Lower lobe of right lung (tissue), 2 donors: ENCODE results near the gene TELO2. TPM values are rescaled to one million over a fixed set of nuclear protein-coding genes. Genes with fewer than 3 reads are reported as not detected.

Experiments
- ATAC-seq, 2 donors: fragments of 200-7000 bp; cut with Tn5 transposase; one replicate each; pipeline ENCODE4 v1.9.1; 2020 to 2022; ENCODE audit warnings: mild to moderate bottlenecking in 2 of 2, moderate library complexity in 2 of 2
- DNase-seq: peaks from one replicate; pipeline ENCODE4 v3.0.0-alpha.2; 2020
- H3K27ac ChIP-seq: fragments of 200-600 bp; one replicate; pipeline ENCODE4 v1.8.0; 2022
- H3K27me3 ChIP-seq: fragments of 200-600 bp; one replicate; pipeline ENCODE4 v1.8.0; 2022; ENCODE audit warnings: low read depth
- H3K36me3 ChIP-seq: fragments of 200-600 bp; one replicate; pipeline ENCODE4 v1.8.0; 2022; ENCODE audit warnings: mild to moderate bottlenecking
- H3K4me1 ChIP-seq: fragments of 200-600 bp; one replicate; pipeline ENCODE4 v1.8.0; 2022
- H3K4me3 ChIP-seq: fragments of 200-600 bp; one replicate; pipeline ENCODE4 v1.8.0; 2022; ENCODE audit warnings: mild to moderate bottlenecking
- H3K9me3 ChIP-seq: fragments of 200-600 bp; one replicate; pipeline ENCODE4 v1.8.0; 2022
- intact Hi-C: fragments of 100-400 bp; cut with DNase I; formaldehyde crosslinking; loops from one replicate; pipeline ENCODE4 v1.11.0; 2022
- total RNA-seq: library from RNA; stranded (reverse); fragmentation: NEBNext Ultra II Directional; extraction: Animal tissue kit (Norgen Biotek cat#: 25700); gene quantifications from one replicate; pipeline ENCODE4 v1.2.1, GENCODE V29; 2021
- TF ChIP-seq, protein P1 (sequence below): fragments of 200-600 bp; IDR thresholded peaks from one replicate; pipeline ENCODE4 v1.8.0; 2022; ENCODE audit warnings: antibody characterized with exemption, mild to moderate bottlenecking
- donor health status: DM: no; HTN: yes; CAD: no; lungs with severe emphysema.

The TELO2 gene
- total RNA-seq, 1 donor from 2014 or later: 27.5 TPM

DNA sequence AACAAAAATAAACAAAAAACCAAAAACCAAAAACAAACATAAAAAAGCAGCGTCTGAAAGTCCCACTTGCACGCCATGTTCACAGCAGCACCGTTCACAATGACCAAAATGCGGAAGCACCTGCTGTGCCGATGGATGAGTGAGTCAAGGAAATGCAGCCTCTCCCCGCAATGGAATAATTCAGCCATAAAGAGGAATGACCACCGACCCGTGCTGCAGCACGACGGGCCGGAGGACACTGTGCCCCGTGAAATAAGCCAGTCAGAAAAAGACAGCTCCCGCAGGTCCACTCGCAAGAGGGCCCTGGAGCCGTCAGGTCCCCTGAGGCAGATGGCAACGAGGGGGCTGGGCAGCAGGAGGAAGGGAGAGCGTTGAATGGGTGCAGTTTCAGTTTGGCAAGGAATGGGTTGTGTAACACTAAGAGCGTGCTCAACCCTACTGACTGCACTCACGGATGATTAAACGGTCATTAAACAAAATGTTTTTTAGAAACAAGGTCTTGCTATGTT, 23.4 kb upstream of the TELO2 start:
- ATAC-seq: peak; percentile 43 to 59
- Histone ChIP-seq H3K4me3 (peak overlapping the region; percentile 17), H3K9me3 (no peaks in the 10 kb centered on the region), H3K4me1 (peaks cover 36% of the 10 kb centered on the region), H3K36me3 (no peaks in the 10 kb centered on the region), H3K27me3 (no peaks in the 10 kb centered on the region), H3K27ac (peak overlapping the region; percentile 73)
- intact Hi-C loops: no loop called here
- TF ChIP-seq, protein P1, sequence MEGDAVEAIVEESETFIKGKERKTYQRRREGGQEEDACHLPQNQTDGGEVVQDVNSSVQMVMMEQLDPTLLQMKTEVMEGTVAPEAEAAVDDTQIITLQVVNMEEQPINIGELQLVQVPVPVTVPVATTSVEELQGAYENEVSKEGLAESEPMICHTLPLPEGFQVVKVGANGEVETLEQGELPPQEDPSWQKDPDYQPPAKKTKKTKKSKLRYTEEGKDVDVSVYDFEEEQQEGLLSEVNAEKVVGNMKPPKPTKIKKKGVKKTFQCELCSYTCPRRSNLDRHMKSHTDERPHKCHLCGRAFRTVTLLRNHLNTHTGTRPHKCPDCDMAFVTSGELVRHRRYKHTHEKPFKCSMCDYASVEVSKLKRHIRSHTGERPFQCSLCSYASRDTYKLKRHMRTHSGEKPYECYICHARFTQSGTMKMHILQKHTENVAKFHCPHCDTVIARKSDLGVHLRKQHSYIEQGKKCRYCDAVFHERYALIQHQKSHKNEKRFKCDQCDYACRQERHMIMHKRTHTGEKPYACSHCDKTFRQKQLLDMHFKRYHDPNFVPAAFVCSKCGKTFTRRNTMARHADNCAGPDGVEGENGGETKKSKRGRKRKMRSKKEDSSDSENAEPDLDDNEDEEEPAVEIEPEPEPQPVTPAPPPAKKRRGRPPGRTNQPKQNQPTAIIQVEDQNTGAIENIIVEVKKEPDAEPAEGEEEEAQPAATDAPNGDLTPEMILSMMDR: no peak
- DNase-seq: peak; percentile 58

DNA sequence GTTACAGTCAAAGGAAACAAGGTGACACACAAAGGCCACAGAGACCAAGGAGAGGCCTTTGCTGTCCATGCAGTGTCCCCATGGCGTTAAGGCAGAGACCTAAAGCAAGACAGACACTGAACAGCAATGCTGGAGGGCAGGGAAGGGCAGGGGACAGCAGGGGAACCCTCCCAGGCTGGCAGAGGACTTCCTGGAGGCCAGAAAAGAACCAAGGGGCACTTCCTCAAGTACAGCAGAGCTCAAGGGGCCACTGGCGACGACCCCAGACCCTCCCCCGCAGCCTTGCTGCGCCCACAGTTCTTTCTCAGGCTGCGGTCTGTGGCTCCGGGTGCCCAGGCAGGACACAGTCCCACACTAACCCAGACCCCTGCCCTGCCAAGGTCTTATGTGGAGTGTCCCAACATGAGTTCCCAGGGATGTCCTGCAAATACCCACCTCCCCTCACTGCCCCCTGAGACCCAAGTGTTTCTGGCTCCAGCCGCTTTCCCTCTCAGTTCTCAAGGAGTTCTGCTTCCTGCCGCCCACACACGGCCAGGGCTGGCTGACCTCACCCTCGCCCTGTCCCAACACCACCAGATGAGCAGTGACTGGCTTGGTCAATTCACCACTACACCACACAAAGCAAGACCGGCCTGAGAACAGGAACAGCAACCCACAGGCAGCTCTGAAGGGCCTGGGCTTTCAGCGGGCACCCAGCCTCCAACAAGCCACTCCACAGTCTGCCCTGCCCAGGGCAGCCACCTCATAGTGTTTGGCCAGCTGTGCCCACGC, 22.5 kb upstream of the TELO2 start:
- H3K9me3 ChIP-seq: no peaks in the 10 kb centered on the region
- H3K4me3 ChIP-seq: peak overlapping the region; percentile 7
- peaks cover 38% of the 10 kb centered on the region for H3K4me1 ChIP-seq

DNA sequence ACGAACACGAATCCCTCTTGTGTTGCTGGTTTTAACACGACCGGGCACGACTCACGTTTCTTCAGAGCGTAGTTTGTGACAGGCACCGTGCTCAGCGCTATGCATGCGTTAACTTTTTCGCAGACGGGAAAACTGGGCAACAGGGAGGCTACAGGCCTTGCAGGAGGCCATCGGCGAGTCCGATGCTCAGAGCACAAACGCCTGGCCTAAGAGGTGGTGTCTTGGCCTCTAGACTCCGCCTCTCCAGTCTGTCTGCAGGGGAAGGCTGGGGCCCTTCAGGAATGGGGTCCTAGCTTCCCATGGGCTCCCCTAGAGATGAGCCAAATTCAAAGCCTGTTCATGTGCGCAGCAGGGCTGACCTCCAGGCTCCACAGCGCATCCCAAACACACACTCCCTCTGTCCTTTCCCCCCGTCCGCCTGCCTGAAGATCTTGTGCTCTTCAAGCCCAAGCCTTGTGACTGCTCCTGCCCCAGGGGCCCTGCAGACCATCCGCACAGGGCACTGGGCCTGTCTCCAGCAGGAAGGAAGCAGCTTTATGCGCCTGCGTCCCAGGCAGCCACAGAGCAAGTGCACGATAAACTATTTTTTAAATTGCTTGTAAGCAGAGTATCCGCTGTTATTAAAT, 21.5 kb upstream of the TELO2 start:
- ATAC-seq (no peak), DNase-seq (peak; percentile 42)
- Histone ChIP-seq H3K4me3 (no peak overlapping the region), H3K4me1 (peaks cover 42% of the 10 kb centered on the region), H3K9me3 (no peaks in the 10 kb centered on the region), H3K36me3 (no peaks in the 10 kb centered on the region), H3K27ac (peak overlapping the region; percentile 73), H3K27me3 (no peaks in the 10 kb centered on the region)
- TF ChIP-seq, protein P1: no peak
- intact Hi-C loops: no loop called here

More for the DNA sequence above, 22.5 kb upstream of the TELO2 start:
- DNase-seq (peak; percentile 88), ATAC-seq (peak; percentile 47 to 83)
- Histone ChIP-seq H3K27ac (peak overlapping the region; percentile 73), H3K27me3 (no peaks in the 10 kb centered on the region), H3K36me3 (no peaks in the 10 kb centered on the region)
- intact Hi-C loops: no loop called here
- TF ChIP-seq, protein P1: no peak

DNA sequence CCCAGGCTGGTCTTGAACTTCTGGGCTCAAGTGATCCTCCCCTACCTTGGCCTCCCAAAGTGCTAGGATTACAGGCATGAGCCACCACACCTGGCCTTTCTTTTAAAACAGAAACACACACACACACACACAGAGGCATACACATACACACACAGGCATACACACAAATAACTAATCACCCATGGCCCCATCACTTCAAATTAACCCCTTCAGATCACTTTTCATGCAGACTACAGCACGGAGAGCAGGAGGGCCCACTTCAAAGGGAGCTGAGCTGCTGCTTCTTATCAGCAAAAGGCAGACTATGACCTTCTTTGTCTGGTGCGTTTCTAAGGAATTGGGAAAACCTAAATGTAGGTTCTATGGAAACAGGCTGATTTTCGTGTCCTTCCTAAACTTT, 20.2 kb upstream of the TELO2 start:
- Histone ChIP-seq H3K27me3 (no peaks in the 10 kb centered on the region), H3K27ac (no peak overlapping the region), H3K4me3 (no peak overlapping the region), H3K9me3 (no peaks in the 10 kb centered on the region), H3K4me1 (peaks cover 42% of the 10 kb centered on the region), H3K36me3 (no peaks in the 10 kb centered on the region)
- TF ChIP-seq, protein P1: no peak
- ATAC-seq (no peak), DNase-seq (no peak)
- intact Hi-C loops: no loop called here

DNA sequence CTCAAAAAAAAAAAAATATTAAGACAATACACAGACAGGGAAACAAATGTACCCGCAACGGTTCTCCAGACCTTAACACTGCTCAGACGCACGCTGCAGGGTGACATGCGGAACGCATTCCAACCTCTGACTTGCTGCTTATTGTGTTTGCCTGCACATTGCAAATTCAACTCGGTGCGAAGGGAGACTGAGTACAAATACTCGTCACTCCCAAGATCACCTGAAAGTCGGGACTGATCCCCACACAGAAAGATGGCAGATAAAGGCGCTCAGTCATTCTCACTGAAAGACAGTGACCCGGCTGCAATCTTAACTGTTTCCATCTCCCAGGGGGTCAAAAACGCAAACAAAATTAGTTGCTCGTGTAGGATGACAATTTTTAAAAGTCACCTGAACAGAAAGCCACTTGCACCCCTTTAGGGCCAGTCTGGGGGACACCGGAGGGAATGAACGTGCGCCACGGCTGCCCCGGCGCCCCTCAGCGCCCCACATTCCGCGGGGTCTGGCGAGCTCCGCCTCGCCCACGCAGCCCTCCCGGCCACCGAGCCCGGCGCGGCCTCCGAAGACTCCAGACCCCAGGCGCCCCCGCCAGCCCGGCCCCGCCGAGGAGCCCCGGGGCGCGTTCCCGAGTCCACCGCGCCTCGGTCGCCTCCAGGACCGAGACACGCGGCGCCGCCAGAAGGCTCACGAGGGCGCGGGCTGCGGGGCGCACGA, 18.9 kb upstream of the TELO2 start:
- Histone ChIP-seq H3K36me3 (no peaks in the 10 kb centered on the region), H3K4me3 (peak overlapping the region; percentile 90), H3K4me1 (peaks cover 42% of the 10 kb centered on the region), H3K27ac (peak overlapping the region; percentile 97), H3K27me3 (no peaks in the 10 kb centered on the region), H3K9me3 (no peaks in the 10 kb centered on the region)
- intact Hi-C loops: no loop called here
- TF ChIP-seq, protein P1: no peak
- ATAC-seq (no peak), DNase-seq (peak; percentile 43)
